ENCODE data around the gene EXOC4. TPM values are rescaled to one million over a fixed set of nuclear protein-coding genes. Genes with fewer than 3 reads are reported as not detected.

EXOC4 gene
- total RNA-seq, 1 donor from 2014 or later, result 51.6 TPM

GRCh38 chr7:133365917-133366316, 113.0 kb downstream of the EXOC4 start:
- DNase-seq (ENCODE audit: low read depth), result no peak
- no peaks in the 10 kb centered on the region for H3K27me3 ChIP-seq (ENCODE audit: control insufficient read depth, insufficient read depth, low read length)
- H3K36me3 ChIP-seq (ENCODE audit: control insufficient read depth, insufficient read depth, low read length), result no peaks in the 10 kb centered on the region
- no peak for TF ChIP-seq CTCF (IDR thresholded peaks at IDR 0.05; ENCODE audit: insufficient read depth, low read length, poor library complexity, severe bottlenecking)
- H3K4me3 ChIP-seq (ENCODE audit: low read depth, low read length), result no peak overlapping the region

- no peak for DNase-seq (ENCODE audit: low read depth)
- no peaks in the 10 kb centered on the region for H3K36me3 ChIP-seq (ENCODE audit: control insufficient read depth, insufficient read depth, low read length)
- TF ChIP-seq CTCF (IDR thresholded peaks at IDR 0.05; ENCODE audit: insufficient read depth, low read length, poor library complexity, severe bottlenecking), result no peak
- H3K4me3 ChIP-seq (ENCODE audit: low read depth, low read length), result no peak overlapping the region
- H3K27me3 ChIP-seq (ENCODE audit: control insufficient read depth, insufficient read depth, low read length), result no peaks in the 10 kb centered on the region
These were observed 114.7 kb downstream of the EXOC4 start for GRCh38 chr7:133367561-133367960.

GRCh38 chr7:133369130-133369529, 116.3 kb downstream of the EXOC4 start:
- no peak for DNase-seq (ENCODE audit: low read depth)
- Histone ChIP-seq H3K27me3 (ENCODE audit: control insufficient read depth, insufficient read depth, low read length) (no peaks in the 10 kb centered on the region), H3K4me3 (ENCODE audit: low read depth, low read length) (no peak overlapping the region), H3K36me3 (ENCODE audit: control insufficient read depth, insufficient read depth, low read length) (no peaks in the 10 kb centered on the region)
- TF ChIP-seq CTCF (IDR thresholded peaks at IDR 0.05; ENCODE audit: insufficient read depth, low read length, poor library complexity, severe bottlenecking), result no peak

GRCh38 chr7:133371616-133372015, 118.7 kb downstream of the EXOC4 start:
- no peak for TF ChIP-seq CTCF (IDR thresholded peaks at IDR 0.05; ENCODE audit: insufficient read depth, low read length, poor library complexity, severe bottlenecking)
- DNase-seq (ENCODE audit: low read depth), result no peak
- no peaks in the 10 kb centered on the region for H3K36me3 ChIP-seq (ENCODE audit: control insufficient read depth, insufficient read depth, low read length)
- no peak overlapping the region for H3K4me3 ChIP-seq (ENCODE audit: low read depth, low read length)
- H3K27me3 ChIP-seq (ENCODE audit: control insufficient read depth, insufficient read depth, low read length), result no peaks in the 10 kb centered on the region

- H3K4me3 ChIP-seq (ENCODE audit: low read depth, low read length), result no peak overlapping the region
- TF ChIP-seq CTCF (IDR thresholded peaks at IDR 0.05; ENCODE audit: insufficient read depth, low read length, poor library complexity, severe bottlenecking), result no peak
- DNase-seq (ENCODE audit: low read depth), result no peak
- no peaks in the 10 kb centered on the region for H3K36me3 ChIP-seq (ENCODE audit: control insufficient read depth, insufficient read depth, low read length)
- H3K27me3 ChIP-seq (ENCODE audit: control insufficient read depth, insufficient read depth, low read length), result no peaks in the 10 kb centered on the region
These were observed 119.5 kb downstream of the EXOC4 start for GRCh38 chr7:133372337-133372736.

- Histone ChIP-seq H3K27me3 (ENCODE audit: control insufficient read depth, insufficient read depth, low read length) (no peaks in the 10 kb centered on the region), H3K36me3 (ENCODE audit: control insufficient read depth, insufficient read depth, low read length) (no peaks in the 10 kb centered on the region), H3K4me3 (ENCODE audit: low read depth, low read length) (no peak overlapping the region)
- TF ChIP-seq CTCF (IDR thresholded peaks at IDR 0.05; ENCODE audit: insufficient read depth, low read length, poor library complexity, severe bottlenecking), result no peak
- no peak for DNase-seq (ENCODE audit: low read depth)
These were observed 123.6 kb downstream of the EXOC4 start for GRCh38 chr7:133376514-133376913.
